ENCODE measurements around the gene PSMA3. TPM values are rescaled to one million over a fixed set of nuclear protein-coding genes. Genes with fewer than 3 reads are reported as not detected.

The PSMA3 gene
- total and polyA plus RNA-seq, 2 of the 8 experiments (the other 6 are each of a cell fraction or from before 2014, with no cell fraction given): 285 to 507 TPM

- TF ChIP-seq, protein P1, sequence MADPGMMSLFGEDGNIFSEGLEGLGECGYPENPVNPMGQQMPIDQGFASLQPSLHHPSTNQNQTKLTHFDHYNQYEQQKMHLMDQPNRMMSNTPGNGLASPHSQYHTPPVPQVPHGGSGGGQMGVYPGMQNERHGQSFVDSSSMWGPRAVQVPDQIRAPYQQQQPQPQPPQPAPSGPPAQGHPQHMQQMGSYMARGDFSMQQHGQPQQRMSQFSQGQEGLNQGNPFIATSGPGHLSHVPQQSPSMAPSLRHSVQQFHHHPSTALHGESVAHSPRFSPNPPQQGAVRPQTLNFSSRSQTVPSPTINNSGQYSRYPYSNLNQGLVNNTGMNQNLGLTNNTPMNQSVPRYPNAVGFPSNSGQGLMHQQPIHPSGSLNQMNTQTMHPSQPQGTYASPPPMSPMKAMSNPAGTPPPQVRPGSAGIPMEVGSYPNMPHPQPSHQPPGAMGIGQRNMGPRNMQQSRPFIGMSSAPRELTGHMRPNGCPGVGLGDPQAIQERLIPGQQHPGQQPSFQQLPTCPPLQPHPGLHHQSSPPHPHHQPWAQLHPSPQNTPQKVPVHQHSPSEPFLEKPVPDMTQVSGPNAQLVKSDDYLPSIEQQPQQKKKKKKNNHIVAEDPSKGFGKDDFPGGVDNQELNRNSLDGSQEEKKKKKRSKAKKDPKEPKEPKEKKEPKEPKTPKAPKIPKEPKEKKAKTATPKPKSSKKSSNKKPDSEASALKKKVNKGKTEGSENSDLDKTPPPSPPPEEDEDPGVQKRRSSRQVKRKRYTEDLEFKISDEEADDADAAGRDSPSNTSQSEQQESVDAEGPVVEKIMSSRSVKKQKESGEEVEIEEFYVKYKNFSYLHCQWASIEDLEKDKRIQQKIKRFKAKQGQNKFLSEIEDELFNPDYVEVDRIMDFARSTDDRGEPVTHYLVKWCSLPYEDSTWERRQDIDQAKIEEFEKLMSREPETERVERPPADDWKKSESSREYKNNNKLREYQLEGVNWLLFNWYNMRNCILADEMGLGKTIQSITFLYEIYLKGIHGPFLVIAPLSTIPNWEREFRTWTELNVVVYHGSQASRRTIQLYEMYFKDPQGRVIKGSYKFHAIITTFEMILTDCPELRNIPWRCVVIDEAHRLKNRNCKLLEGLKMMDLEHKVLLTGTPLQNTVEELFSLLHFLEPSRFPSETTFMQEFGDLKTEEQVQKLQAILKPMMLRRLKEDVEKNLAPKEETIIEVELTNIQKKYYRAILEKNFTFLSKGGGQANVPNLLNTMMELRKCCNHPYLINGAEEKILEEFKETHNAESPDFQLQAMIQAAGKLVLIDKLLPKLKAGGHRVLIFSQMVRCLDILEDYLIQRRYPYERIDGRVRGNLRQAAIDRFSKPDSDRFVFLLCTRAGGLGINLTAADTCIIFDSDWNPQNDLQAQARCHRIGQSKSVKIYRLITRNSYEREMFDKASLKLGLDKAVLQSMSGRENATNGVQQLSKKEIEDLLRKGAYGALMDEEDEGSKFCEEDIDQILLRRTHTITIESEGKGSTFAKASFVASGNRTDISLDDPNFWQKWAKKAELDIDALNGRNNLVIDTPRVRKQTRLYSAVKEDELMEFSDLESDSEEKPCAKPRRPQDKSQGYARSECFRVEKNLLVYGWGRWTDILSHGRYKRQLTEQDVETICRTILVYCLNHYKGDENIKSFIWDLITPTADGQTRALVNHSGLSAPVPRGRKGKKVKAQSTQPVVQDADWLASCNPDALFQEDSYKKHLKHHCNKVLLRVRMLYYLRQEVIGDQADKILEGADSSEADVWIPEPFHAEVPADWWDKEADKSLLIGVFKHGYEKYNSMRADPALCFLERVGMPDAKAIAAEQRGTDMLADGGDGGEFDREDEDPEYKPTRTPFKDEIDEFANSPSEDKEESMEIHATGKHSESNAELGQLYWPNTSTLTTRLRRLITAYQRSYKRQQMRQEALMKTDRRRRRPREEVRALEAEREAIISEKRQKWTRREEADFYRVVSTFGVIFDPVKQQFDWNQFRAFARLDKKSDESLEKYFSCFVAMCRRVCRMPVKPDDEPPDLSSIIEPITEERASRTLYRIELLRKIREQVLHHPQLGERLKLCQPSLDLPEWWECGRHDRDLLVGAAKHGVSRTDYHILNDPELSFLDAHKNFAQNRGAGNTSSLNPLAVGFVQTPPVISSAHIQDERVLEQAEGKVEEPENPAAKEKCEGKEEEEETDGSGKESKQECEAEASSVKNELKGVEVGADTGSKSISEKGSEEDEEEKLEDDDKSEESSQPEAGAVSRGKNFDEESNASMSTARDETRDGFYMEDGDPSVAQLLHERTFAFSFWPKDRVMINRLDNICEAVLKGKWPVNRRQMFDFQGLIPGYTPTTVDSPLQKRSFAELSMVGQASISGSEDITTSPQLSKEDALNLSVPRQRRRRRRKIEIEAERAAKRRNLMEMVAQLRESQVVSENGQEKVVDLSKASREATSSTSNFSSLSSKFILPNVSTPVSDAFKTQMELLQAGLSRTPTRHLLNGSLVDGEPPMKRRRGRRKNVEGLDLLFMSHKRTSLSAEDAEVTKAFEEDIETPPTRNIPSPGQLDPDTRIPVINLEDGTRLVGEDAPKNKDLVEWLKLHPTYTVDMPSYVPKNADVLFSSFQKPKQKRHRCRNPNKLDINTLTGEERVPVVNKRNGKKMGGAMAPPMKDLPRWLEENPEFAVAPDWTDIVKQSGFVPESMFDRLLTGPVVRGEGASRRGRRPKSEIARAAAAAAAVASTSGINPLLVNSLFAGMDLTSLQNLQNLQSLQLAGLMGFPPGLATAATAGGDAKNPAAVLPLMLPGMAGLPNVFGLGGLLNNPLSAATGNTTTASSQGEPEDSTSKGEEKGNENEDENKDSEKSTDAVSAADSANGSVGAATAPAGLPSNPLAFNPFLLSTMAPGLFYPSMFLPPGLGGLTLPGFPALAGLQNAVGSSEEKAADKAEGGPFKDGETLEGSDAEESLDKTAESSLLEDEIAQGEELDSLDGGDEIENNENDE (IDR thresholded peaks at IDR 0.05; ENCODE audit: insufficient replicate concordance, low read length): no peak
- TF ChIP-seq KDM4A (IDR thresholded peaks at IDR 0.05; ENCODE audit: low read depth, low read length, severe bottlenecking) (peak; percentile 46), TAF7 (optimal IDR thresholded peaks at IDR 0.05; ENCODE audit: borderline replicate concordance, low read depth, low read length) (no peak), SRF (IDR thresholded peaks at IDR 0.05; ENCODE audit: low read depth, low read length) (no peak), BCL11A (IDR thresholded peaks at IDR 0.05; ENCODE audit: low read depth in 2 of 2, low read length in 2 of 2) (no peak)
These were observed 55.0 kb downstream of the PSMA3 start (continued) for GRCh38 chr14:58299401-58300330.
